Trophoblast cell (in vitro differentiated cells and primary cell): Measurements from ENCODE around the gene HOXD10.
A peak's percentile ranks its signal among the peaks of the same experiment; 100 is the strongest.

Experiments used
- DNase-seq, 2 donors: peaks; one replicate each; pipeline ENCODE4 v3.0.0-alpha.2; 2016
- H2AFZ ChIP-seq: 2 replicates; pipeline ENCODE4 v1.6.1; 2013; ENCODE audit warnings: low read length, moderate library complexity, mild to moderate bottlenecking; ENCODE audit not compliant: insufficient read depth, poor library complexity
- H2AK5ac ChIP-seq: 2 replicates; pipeline ENCODE4 v1.6.1; 2013; ENCODE audit warnings: mild to moderate bottlenecking, low read length
- H2BK120ac ChIP-seq: 2 replicates; pipeline ENCODE4 v1.6.1; 2013; ENCODE audit warnings: low read length, mild to moderate bottlenecking, moderate library complexity; ENCODE audit not compliant: insufficient read depth, poor library complexity
- H2BK12ac ChIP-seq: 2 replicates; pipeline ENCODE4 v1.6.1; 2013; ENCODE audit warnings: mild to moderate bottlenecking, low read length, moderate library complexity
- H2BK5ac ChIP-seq: 2 replicates; pipeline ENCODE4 v1.6.1; 2013; ENCODE audit warnings: low read length, low read depth, moderate library complexity, mild to moderate bottlenecking; ENCODE audit not compliant: poor library complexity
- H3K14ac ChIP-seq: 2 replicates; pipeline ENCODE4 v1.6.1; 2013; ENCODE audit warnings: mild to moderate bottlenecking, low read length
- H3K18ac ChIP-seq: 2 replicates; pipeline ENCODE4 v1.6.1; 2013; ENCODE audit warnings: mild to moderate bottlenecking, low read length
- H3K23ac ChIP-seq: 2 replicates; pipeline ENCODE4 v1.6.1; 2013; ENCODE audit warnings: low read length
- H3K27ac ChIP-seq: 2 replicates; pipeline ENCODE4 v1.5.1; 2013; ENCODE audit warnings: low read depth, mild to moderate bottlenecking, inconsistent platforms, low read length, moderate library complexity
- H3K27me3 ChIP-seq: 2 replicates; pipeline ENCODE4 v1.6.1; 2013; ENCODE audit warnings: inconsistent platforms, mild to moderate bottlenecking, low read length, moderate library complexity; ENCODE audit not compliant: insufficient read depth
- H3K36me3 ChIP-seq, 2 experiments: 1 replicate in 1 of 2; 2 replicates in 1 of 2; pipeline ENCODE4 v1.6.1; 2013; ENCODE audit warnings: low read length in 2 of 2, mild to moderate bottlenecking in 2 of 2, moderate library complexity in 1 of 2; ENCODE audit not compliant: insufficient read depth in 2 of 2, control insufficient read depth in 1 of 2
- H3K4ac ChIP-seq: 2 replicates; pipeline ENCODE4 v1.6.1; 2013; ENCODE audit warnings: low read depth, mild to moderate bottlenecking, low read length, moderate library complexity
- H3K4me1 ChIP-seq, 2 experiments: 1 replicate in 1 of 2; 2 replicates in 1 of 2; pipeline ENCODE4 v1.6.1; 2013; ENCODE audit warnings: low read length in 2 of 2, mild to moderate bottlenecking in 2 of 2, moderate library complexity in 1 of 2; ENCODE audit not compliant: insufficient read depth in 2 of 2, control insufficient read depth in 1 of 2
- H3K4me2 ChIP-seq: 2 replicates; pipeline ENCODE4 v1.6.1; 2013; ENCODE audit warnings: inconsistent platforms, mild to moderate bottlenecking, low read length, moderate library complexity
- H3K4me3 ChIP-seq: 2 replicates; pipeline ENCODE4 v1.5.1; 2013; ENCODE audit warnings: mild to moderate bottlenecking, low read depth, low read length, inconsistent platforms
- H3K79me1 ChIP-seq: one replicate; pipeline ENCODE4 v1.6.1; 2013; ENCODE audit warnings: low read length
- H3K79me2 ChIP-seq: 2 replicates; pipeline ENCODE4 v1.6.1; 2013; ENCODE audit warnings: low read length, mild to moderate bottlenecking; ENCODE audit not compliant: control insufficient read depth, insufficient read depth, poor library complexity
- H3K9ac ChIP-seq: 2 replicates; pipeline ENCODE4 v1.6.1; 2013; ENCODE audit warnings: mild to moderate bottlenecking, low read length
- H3K9me3 ChIP-seq: 2 replicates; pipeline ENCODE4 v1.6.1; 2013; ENCODE audit warnings: low read depth, mild to moderate bottlenecking, control low read depth, inconsistent platforms, low read length; ENCODE audit not compliant: insufficient read depth
- H4K12ac ChIP-seq: 2 replicates; pipeline ENCODE4 v1.6.1; 2013; ENCODE audit warnings: low read depth, mild to moderate bottlenecking, low read length, moderate library complexity
- H4K8ac ChIP-seq: 2 replicates; pipeline ENCODE4 v1.6.1; 2013; ENCODE audit warnings: low read depth, mild to moderate bottlenecking, low read length, moderate library complexity
- H4K91ac ChIP-seq: one replicate; pipeline ENCODE4 v1.6.1; 2013; ENCODE audit warnings: low read depth, mild to moderate bottlenecking, low read length, moderate library complexity
- WGBS: extraction: QIAGEN DNeasy Blood & Tissue Kit; methylation state at CpG from one replicate; pipeline ENCODE4 v1.1.7; 2013; ENCODE audit warnings: missing lambda C conversion rate; ENCODE audit not compliant: insufficient read length, insufficient coverage; ENCODE audit errors: extremely low coverage; 5-methylcytosine and 5-hydroxymethylcytosine counted together

Gene HOXD10

GRCh38 chr2:176103194-176103593 lies 13.4 kb upstream of the HOXD10 start:
- Histone ChIP-seq H4K91ac (no peak overlapping the region), H4K12ac (no peak overlapping the region), H3K27me3 (peaks cover 91% of the 10 kb centered on the region), H3K18ac (no peak overlapping the region), H2BK120ac (no peak overlapping the region), H2AK5ac (no peak overlapping the region), H3K4ac (no peak overlapping the region), H3K9me3 (peaks cover 16% of the 10 kb centered on the region), H3K4me2 (no peak overlapping the region), H2BK12ac (no peak overlapping the region), H3K79me1 (peaks cover 4% of the 10 kb centered on the region), H3K14ac (no peak overlapping the region), H2AFZ (no peak overlapping the region), H3K23ac (no peak overlapping the region), H3K4me1 (peaks cover 10 to 25% of the 10 kb centered on the region in 2 experiments), H3K9ac (no peak overlapping the region), H3K36me3 (no peaks in the 10 kb centered on the region), H4K8ac (no peak overlapping the region), H3K79me2 (no peaks in the 10 kb centered on the region), H2BK5ac (no peak overlapping the region), H3K4me3 (no peak overlapping the region), H3K27ac (no peak overlapping the region)
- DNase-seq: no peak
- WGBS: no CpG with 5 or more reads among the region's 7 CpGs

- no peak overlapping the region for H4K8ac ChIP-seq
- no peak overlapping the region for H2BK120ac ChIP-seq
- H3K4me3 ChIP-seq: no peak overlapping the region
- no peak overlapping the region for H3K9ac ChIP-seq
- no peak overlapping the region for H4K12ac ChIP-seq
- no peak overlapping the region for H4K91ac ChIP-seq
- no peak overlapping the region for H3K14ac ChIP-seq
- no CpG with 5 or more reads among the region's 17 CpGs for WGBS
- no peak overlapping the region for H2AK5ac ChIP-seq
- H3K18ac ChIP-seq: no peak overlapping the region
- no peaks in the 10 kb centered on the region for H3K36me3 ChIP-seq
- H3K9me3 ChIP-seq: peaks cover 14% of the 10 kb centered on the region
- peaks cover 91% of the 10 kb centered on the region for H3K27me3 ChIP-seq
- DNase-seq: no peak
- H2BK5ac ChIP-seq: no peak overlapping the region
- no peak overlapping the region for H3K27ac ChIP-seq
- no peaks in the 10 kb centered on the region for H3K79me2 ChIP-seq
- H3K79me1 ChIP-seq: peaks cover 4% of the 10 kb centered on the region
- H2AFZ ChIP-seq: no peak overlapping the region
- H2BK12ac ChIP-seq: no peak overlapping the region
- H3K4me1 ChIP-seq: peaks cover 10 to 19% of the 10 kb centered on the region in 2 experiments
- peak overlapping the region; percentile 42 for H3K4me2 ChIP-seq
- H3K23ac ChIP-seq: no peak overlapping the region
- H3K4ac ChIP-seq: no peak overlapping the region
Measured at GRCh38 chr2:176103742-176104315, 12.7 kb upstream of the HOXD10 start.

GRCh38 chr2:176104316-176105077 lies 12.1 kb upstream of the HOXD10 start:
- no peak overlapping the region for H3K4ac ChIP-seq
- no peak overlapping the region for H2AK5ac ChIP-seq
- peak overlapping the region; percentile 18 for H2BK120ac ChIP-seq
- H3K27me3 ChIP-seq: peaks cover 91% of the 10 kb centered on the region
- WGBS: no CpG with 5 or more reads among the region's 56 CpGs
- DNase-seq: no peak
- no peak overlapping the region for H3K27ac ChIP-seq
- H2BK12ac ChIP-seq: no peak overlapping the region
- H3K79me2 ChIP-seq: no peaks in the 10 kb centered on the region
- H4K91ac ChIP-seq: peak overlapping the region; percentile 3
- H3K9me3 ChIP-seq: peaks cover 14% of the 10 kb centered on the region
- H3K23ac ChIP-seq: no peak overlapping the region
- no peaks in the 10 kb centered on the region for H3K36me3 ChIP-seq
- peaks cover 10 to 19% of the 10 kb centered on the region in 2 experiments for H3K4me1 ChIP-seq
- H3K79me1 ChIP-seq: peaks cover 4% of the 10 kb centered on the region
- no peak overlapping the region for H2BK5ac ChIP-seq
- no peak overlapping the region for H2AFZ ChIP-seq
- H3K18ac ChIP-seq: no peak overlapping the region
- peak overlapping the region; percentile 55 for H3K4me3 ChIP-seq
- H3K14ac ChIP-seq: no peak overlapping the region
- peak overlapping the region; percentile 42 for H3K4me2 ChIP-seq
- no peak overlapping the region for H3K9ac ChIP-seq
- no peak overlapping the region for H4K8ac ChIP-seq
- H4K12ac ChIP-seq: peak overlapping the region; percentile 31

GRCh38 chr2:176105078-176105729 lies 11.4 kb upstream of the HOXD10 start:
- no CpG with 5 or more reads among the region's 25 CpGs for whole genome bisulfite sequencing
- no peak overlapping the region for H3K9ac ChIP-seq

More at GRCh38 chr2:176105078-176105729, 11.4 kb upstream of the HOXD10 start:
- Histone ChIP-seq H3K27ac (no peak overlapping the region), H3K4me2 (peak overlapping the region; percentile 42), H4K8ac (no peak overlapping the region), H2AK5ac (no peak overlapping the region), H2BK5ac (no peak overlapping the region), H3K79me1 (peaks cover 4% of the 10 kb centered on the region), H3K23ac (no peak overlapping the region), H3K14ac (no peak overlapping the region), H3K4ac (no peak overlapping the region), H2BK120ac (no peak overlapping the region), H2AFZ (no peak overlapping the region), H2BK12ac (no peak overlapping the region), H3K4me1 (peaks cover 7 to 13% of the 10 kb centered on the region in 2 experiments), H3K4me3 (no peak overlapping the region), H4K91ac (no peak overlapping the region), H3K27me3 (peaks cover 91% of the 10 kb centered on the region), H3K9me3 (peaks cover 11% of the 10 kb centered on the region), H3K79me2 (no peaks in the 10 kb centered on the region), H3K36me3 (no peaks in the 10 kb centered on the region), H4K12ac (no peak overlapping the region), H3K18ac (no peak overlapping the region)
- no peak for DNase-seq
